Measurements from ENCODE around the gene TASP1. TPM values are rescaled to one million over a fixed set of nuclear protein-coding genes. Genes with fewer than 3 reads are reported as not detected.

TASP1 gene
- total RNA-seq, 1 donor = 6.5 TPM

DNA sequence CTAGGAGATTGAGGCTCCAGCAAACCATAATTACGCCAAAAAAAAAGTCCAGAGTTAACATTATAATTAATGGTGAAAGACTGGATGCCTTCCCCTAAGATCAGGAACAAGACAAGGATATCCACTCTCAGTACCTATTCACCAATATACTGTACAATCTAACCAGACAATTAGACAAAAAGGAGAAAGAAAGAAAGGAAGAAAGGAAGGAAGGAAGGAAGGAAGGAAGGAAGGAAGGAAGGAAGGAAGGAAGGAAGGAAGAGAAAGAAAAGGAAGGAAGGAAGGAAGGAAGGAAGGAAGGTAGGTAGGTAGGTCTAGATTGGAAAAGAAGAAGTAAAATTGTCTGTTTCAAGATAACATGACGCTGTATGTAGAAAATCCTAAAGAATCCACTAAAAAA lies 50.7 kb downstream of the TASP1 start:
- no peak for TF ChIP-seq CTCF (IDR thresholded peaks at IDR 0.05; ENCODE audit: insufficient read depth, low read length)
- H3K4me3 ChIP-seq (ENCODE audit: low read depth, low read length) = no peak overlapping the region
- DNase-seq (ENCODE audit: low read depth) = no peak

- no peak for DNase-seq (ENCODE audit: low read depth)
- no peak overlapping the region for H3K4me3 ChIP-seq (ENCODE audit: low read depth, low read length)
- TF ChIP-seq CTCF (IDR thresholded peaks at IDR 0.05; ENCODE audit: insufficient read depth, low read length) = no peak
These were observed 51.4 kb downstream of the TASP1 start for GRCh38 chr20:13587370-13587769.

DNA sequence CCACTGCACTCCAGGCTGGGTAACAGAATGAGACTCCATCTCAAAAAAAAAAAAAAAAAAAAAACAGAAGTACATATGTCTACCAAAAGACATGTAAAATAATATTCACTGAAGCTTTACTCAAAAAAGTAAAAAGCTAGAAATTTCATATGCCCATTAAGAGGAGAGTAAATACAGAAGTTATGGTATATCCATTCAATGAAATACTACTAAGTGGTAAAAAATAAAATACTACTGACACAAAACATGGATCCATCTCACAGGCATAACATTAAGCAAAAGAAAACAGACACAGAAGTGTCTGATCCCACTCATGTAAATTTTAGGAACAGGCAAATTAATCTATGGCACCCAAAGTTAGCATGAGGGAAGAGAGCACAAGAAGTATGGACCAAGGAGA lies 52.6 kb downstream of the TASP1 start:
- no peak for TF ChIP-seq CTCF (IDR thresholded peaks at IDR 0.05; ENCODE audit: insufficient read depth, low read length)
- no peak for DNase-seq (ENCODE audit: low read depth)
- no peak overlapping the region for H3K4me3 ChIP-seq (ENCODE audit: low read depth, low read length)

GRCh38 chr20:13581451-13581850 lies 57.3 kb downstream of the TASP1 start:
- no peak for DNase-seq (ENCODE audit: low read depth)
- no peak for TF ChIP-seq CTCF (IDR thresholded peaks at IDR 0.05; ENCODE audit: insufficient read depth, low read length)
- no peak overlapping the region for H3K4me3 ChIP-seq (ENCODE audit: low read depth, low read length)

GRCh38 chr20:13580707-13581106 lies 58.0 kb downstream of the TASP1 start:
- no peak overlapping the region for H3K4me3 ChIP-seq (ENCODE audit: low read depth, low read length)
- no peak for DNase-seq (ENCODE audit: low read depth)
- no peak for TF ChIP-seq CTCF (IDR thresholded peaks at IDR 0.05; ENCODE audit: insufficient read depth, low read length)

DNA sequence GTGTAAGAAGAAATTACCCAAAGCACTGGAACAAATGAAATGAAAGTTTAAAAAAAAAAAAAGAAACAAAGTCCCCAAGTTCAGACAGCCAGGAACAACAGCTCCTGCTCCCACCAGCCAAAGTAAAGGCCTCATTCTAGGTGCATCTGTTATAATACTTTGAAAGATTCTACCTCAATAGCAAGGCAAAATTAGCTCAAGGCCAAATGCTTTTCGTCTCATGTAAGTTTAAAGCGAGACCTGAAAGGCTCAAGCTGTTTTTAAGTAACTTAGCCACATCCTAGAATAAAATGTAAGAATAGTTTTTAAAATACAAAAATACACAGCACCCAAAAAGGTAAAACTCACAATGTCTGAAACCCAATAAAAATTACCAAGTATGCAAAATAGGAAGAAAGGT lies 64.7 kb downstream of the TASP1 start:
- no peak overlapping the region for H3K4me3 ChIP-seq (ENCODE audit: low read depth, low read length)
- DNase-seq (ENCODE audit: low read depth) = no peak
- no peak for TF ChIP-seq CTCF (IDR thresholded peaks at IDR 0.05; ENCODE audit: insufficient read depth, low read length)

- TF ChIP-seq CTCF (IDR thresholded peaks at IDR 0.05; ENCODE audit: insufficient read depth, low read length) = no peak
- no peak for DNase-seq (ENCODE audit: low read depth)
- H3K4me3 ChIP-seq (ENCODE audit: low read depth, low read length) = no peak overlapping the region
These were observed 67.1 kb downstream of the TASP1 start for GRCh38 chr20:13571662-13572061.
